HFF-Myc (cell line): ENCODE results near the gene TSFM.
A peak's percentile ranks its signal among the peaks of the same experiment; 100 is the strongest.

Experiments used
- DNase-seq: peaks from one replicate; pipeline ENCODE4 v3.0.0-alpha.2; 2011; ENCODE audit warnings: low read depth; ENCODE audit errors: extremely low read depth
- H3K4me3 ChIP-seq: replicated peaks from 2 replicates; pipeline ENCODE4 v1.5.1; 2011; ENCODE audit warnings: low read depth, mild to moderate bottlenecking, control low read depth, low read length
- TF ChIP-seq, protein P1 (sequence below): IDR thresholded peaks from 2 replicates; pipeline ENCODE4 v1.5.1; 2012; ENCODE audit warnings: mild to moderate bottlenecking, low read depth, low read length, control low read depth; ENCODE audit errors: missing control alignments

TSFM gene

GRCh38 chr12:57781801-57782200 lies 786 bp upstream of the TSFM start:
- no peak overlapping the region for H3K4me3 ChIP-seq
- TF ChIP-seq, protein P1, sequence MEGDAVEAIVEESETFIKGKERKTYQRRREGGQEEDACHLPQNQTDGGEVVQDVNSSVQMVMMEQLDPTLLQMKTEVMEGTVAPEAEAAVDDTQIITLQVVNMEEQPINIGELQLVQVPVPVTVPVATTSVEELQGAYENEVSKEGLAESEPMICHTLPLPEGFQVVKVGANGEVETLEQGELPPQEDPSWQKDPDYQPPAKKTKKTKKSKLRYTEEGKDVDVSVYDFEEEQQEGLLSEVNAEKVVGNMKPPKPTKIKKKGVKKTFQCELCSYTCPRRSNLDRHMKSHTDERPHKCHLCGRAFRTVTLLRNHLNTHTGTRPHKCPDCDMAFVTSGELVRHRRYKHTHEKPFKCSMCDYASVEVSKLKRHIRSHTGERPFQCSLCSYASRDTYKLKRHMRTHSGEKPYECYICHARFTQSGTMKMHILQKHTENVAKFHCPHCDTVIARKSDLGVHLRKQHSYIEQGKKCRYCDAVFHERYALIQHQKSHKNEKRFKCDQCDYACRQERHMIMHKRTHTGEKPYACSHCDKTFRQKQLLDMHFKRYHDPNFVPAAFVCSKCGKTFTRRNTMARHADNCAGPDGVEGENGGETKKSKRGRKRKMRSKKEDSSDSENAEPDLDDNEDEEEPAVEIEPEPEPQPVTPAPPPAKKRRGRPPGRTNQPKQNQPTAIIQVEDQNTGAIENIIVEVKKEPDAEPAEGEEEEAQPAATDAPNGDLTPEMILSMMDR = no peak
- DNase-seq = no peak

DNA sequence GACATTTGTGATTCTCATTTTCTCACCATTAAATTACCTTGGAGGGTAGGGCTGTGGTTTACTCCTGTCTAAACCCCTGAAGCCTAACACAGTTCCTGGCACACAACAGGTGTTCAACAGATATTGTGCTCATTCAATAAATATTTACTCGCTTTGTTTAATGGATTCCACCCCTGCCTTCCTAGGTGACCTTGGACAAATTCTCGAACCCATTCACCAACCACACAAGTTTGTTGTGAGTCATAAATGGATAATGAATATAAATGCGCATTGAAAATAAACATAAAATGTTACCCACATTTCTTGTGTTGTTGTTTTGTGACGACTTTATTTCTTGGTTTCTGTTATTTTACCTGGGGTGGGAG lies 362 bp upstream of the TSFM start:
- peak overlapping the region; percentile 71 for H3K4me3 ChIP-seq
- TF ChIP-seq, protein P1 = no peak
- no peak for DNase-seq

DNA sequence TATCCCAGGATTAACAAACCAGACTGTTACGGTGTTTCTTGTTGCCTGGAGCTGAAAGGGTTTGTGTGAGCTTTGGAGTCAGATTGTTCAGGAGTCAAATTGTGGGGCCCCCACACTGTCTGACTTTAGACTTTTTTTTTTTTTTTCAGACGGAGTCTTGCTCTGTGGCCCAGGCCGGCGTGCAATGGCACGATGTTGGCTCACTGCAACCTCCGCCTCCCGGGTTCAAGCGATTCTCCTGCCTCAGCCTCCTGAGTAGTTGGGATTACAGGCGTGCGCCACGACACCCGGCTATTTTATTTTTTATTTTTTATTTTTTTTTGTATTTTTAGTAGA lies 847 bp downstream of the TSFM start:
- no peak for DNase-seq
- TF ChIP-seq, protein P1 = no peak
- peak overlapping the region; percentile 71 for H3K4me3 ChIP-seq

DNA sequence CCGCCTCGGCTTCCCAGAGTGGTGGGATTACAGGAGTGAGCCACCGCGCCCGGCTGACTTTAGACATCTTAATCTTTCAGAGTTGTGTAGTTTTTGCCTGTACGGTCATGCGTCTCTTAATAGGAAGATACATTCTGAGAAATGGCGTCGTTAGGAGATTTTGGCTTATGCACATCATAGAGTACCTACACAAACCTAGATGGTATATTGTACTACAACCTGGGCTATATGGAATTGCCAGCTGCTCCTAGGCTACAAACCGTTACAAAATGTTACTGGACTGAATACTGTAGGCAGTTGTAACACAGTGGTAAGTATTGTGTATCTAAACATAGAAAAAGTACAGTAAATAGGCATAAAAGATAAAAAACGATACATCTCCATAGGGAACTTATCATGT lies 1.3 kb downstream of the TSFM start:
- peak overlapping the region; percentile 71 for H3K4me3 ChIP-seq
- no peak for DNase-seq
- TF ChIP-seq, protein P1 = no peak

DNA sequence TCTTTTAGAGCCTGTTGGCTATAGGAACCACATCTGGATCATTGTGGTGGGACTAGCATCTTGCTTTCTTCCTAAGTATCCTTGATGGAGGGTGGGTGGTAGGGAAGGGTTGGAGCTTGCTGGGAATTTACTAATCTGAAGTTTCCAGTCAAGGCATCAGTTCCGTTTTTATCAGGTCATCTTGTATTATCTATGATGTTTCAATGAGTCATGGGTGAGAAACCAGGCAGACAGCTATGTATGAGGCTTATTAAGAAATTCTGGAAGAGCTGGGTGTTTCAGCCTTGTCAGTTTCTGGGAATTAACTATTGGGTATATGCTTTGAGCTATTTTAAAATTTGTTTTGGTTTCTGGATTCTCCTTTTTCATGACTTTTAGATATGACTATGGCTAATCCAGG lies 11.3 kb downstream of the TSFM start:
- H3K4me3 ChIP-seq = no peak overlapping the region
- no peak for DNase-seq
- TF ChIP-seq, protein P1 = no peak

GRCh38 chr12:57795354-57795753 lies 12.8 kb downstream of the TSFM start:
- H3K4me3 ChIP-seq = no peak overlapping the region
- TF ChIP-seq, protein P1 = no peak
- DNase-seq = no peak

DNA sequence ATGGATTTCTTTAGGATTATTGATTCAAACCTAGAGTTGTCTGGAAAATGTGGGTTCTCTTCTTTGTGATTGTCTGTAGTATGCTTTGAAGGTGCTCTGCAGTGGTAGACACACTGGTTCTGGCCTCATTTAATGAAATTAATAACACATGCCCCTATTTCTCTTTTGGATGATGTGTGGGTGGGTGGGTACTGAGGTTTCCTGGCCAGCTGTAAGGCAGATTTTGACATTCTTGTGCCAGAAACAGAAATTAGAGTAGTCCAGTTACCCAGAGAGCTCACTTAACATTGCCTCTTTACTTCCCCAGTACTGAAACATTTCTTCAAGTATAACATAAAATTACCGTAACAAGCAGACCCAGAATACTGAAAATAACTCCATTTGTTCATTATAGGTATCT lies 14.4 kb downstream of the TSFM start:
- DNase-seq = no peak
- no peak overlapping the region for H3K4me3 ChIP-seq
- TF ChIP-seq, protein P1 = no peak
